ENCODE measurements around the gene MBD6. TPM values are rescaled to one million over a fixed set of nuclear protein-coding genes. Genes with fewer than 3 reads are reported as not detected.

Gene MBD6
- total and polyA plus RNA-seq, 2 of the 13 experiments (the other 11 are each of a cell fraction or from before 2014, with no cell fraction given): 4.1 to 5.9 TPM

GRCh38 chr12:57520053-57520818 lies 2.4 kb upstream of the MBD6 start, which contains the start of gene DDIT3 (continued):
- TF ChIP-seq ZNF232 (CRISPR knock-in tag; IDR thresholded peaks at IDR 0.05; ENCODE audit: borderline replicate concordance) (peak; percentile 80; the same call in 1 of the 2 replicates), ZNF253 (CRISPR knock-in tag; IDR thresholded peaks at IDR 0.05; ENCODE audit: borderline replicate concordance) (no peak), KLF6 (CRISPR knock-in tag; IDR thresholded peaks at IDR 0.05) (peak; percentile 66), ZNF781 (CRISPR knock-in tag; IDR thresholded peaks at IDR 0.05; ENCODE audit: borderline replicate concordance, not compliant biosample characterization) (peak; percentile 81), NFRKB (IDR thresholded peaks at IDR 0.05) (no peak), BATF2 (CRISPR knock-in tag; IDR thresholded peaks at IDR 0.05) (no peak), MYC (CRISPR knock-in tag; IDR thresholded peaks at IDR 0.05; ENCODE audit: borderline replicate concordance) (peak; percentile 60; the same call in 1 of the 2 replicates), GATA4 (IDR thresholded peaks at IDR 0.05; ENCODE audit: borderline replicate concordance, low read depth) (peak; percentile 90), MAFK (conservative IDR thresholded peaks at IDR 0.05 in 1 of 2, IDR thresholded peaks at IDR 0.05 in 1 of 2; ENCODE audit: low read length in 2 of 2) (no peak), ZSCAN29 (CRISPR knock-in tag; conservative IDR thresholded peaks at IDR 0.05) (peak; percentile 82; the same call in 1 of the 2 replicates), KDM1A (CRISPR knock-in tag; IDR thresholded peaks at IDR 0.05) (no peak), ZNF720 (CRISPR knock-in tag; IDR thresholded peaks at IDR 0.05) (no peak), NAIF1 (CRISPR knock-in tag; IDR thresholded peaks at IDR 0.05; ENCODE audit: borderline replicate concordance) (no peak), CBX5 (CRISPR knock-in tag; IDR thresholded peaks at IDR 0.05; ENCODE audit: borderline replicate concordance) (no peak)
- TF ChIP-seq, protein P1, sequence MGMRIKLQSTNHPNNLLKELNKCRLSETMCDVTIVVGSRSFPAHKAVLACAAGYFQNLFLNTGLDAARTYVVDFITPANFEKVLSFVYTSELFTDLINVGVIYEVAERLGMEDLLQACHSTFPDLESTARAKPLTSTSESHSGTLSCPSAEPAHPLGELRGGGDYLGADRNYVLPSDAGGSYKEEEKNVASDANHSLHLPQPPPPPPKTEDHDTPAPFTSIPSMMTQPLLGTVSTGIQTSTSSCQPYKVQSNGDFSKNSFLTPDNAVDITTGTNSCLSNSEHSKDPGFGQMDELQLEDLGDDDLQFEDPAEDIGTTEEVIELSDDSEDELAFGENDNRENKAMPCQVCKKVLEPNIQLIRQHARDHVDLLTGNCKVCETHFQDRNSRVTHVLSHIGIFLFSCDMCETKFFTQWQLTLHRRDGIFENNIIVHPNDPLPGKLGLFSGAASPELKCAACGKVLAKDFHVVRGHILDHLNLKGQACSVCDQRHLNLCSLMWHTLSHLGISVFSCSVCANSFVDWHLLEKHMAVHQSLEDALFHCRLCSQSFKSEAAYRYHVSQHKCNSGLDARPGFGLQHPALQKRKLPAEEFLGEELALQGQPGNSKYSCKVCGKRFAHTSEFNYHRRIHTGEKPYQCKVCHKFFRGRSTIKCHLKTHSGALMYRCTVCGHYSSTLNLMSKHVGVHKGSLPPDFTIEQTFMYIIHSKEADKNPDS (CRISPR knock-in tag; IDR thresholded peaks at IDR 0.05): peak; percentile 74; the same call in 1 of the 2 replicates
- TF ChIP-seq, protein P2, sequence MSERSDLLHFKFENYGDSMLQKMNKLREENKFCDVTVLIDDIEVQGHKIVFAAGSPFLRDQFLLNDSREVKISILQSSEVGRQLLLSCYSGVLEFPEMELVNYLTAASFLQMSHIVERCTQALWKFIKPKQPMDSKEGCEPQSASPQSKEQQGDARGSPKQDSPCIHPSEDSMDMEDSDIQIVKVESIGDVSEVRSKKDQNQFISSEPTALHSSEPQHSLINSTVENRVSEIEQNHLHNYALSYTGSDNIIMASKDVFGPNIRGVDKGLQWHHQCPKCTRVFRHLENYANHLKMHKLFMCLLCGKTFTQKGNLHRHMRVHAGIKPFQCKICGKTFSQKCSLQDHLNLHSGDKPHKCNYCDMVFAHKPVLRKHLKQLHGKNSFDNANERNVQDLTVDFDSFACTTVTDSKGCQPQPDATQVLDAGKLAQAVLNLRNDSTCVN (CRISPR knock-in tag; IDR thresholded peaks at IDR 0.05; ENCODE audit: borderline replicate concordance): 0 out of 2 replicates have a peak, but pooled peaks have one; percentile 30
- TF ChIP-seq, protein P3, sequence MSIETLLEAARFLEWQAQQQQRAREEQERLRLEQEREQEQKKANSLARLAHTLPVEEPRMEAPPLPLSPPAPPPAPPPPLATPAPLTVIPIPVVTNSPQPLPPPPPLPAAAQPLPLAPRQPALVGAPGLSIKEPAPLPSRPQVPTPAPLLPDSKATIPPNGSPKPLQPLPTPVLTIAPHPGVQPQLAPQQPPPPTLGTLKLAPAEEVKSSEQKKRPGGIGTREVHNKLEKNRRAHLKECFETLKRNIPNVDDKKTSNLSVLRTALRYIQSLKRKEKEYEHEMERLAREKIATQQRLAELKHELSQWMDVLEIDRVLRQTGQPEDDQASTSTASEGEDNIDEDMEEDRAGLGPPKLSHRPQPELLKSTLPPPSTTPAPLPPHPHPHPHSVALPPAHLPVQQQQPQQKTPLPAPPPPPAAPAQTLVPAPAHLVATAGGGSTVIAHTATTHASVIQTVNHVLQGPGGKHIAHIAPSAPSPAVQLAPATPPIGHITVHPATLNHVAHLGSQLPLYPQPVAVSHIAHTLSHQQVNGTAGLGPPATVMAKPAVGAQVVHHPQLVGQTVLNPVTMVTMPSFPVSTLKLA (IDR thresholded peaks at IDR 0.05): peak; percentile 71
- TF ChIP-seq, protein P4, sequence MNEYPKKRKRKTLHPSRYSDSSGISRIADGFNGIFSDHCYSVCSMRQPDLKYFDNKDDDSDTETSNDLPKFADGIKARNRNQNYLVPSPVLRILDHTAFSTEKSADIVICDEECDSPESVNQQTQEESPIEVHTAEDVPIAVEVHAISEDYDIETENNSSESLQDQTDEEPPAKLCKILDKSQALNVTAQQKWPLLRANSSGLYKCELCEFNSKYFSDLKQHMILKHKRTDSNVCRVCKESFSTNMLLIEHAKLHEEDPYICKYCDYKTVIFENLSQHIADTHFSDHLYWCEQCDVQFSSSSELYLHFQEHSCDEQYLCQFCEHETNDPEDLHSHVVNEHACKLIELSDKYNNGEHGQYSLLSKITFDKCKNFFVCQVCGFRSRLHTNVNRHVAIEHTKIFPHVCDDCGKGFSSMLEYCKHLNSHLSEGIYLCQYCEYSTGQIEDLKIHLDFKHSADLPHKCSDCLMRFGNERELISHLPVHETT (CRISPR knock-in tag; conservative IDR thresholded peaks at IDR 0.05): peak; percentile 91; the same call in 1 of the 2 replicates
- TF ChIP-seq, protein P5, sequence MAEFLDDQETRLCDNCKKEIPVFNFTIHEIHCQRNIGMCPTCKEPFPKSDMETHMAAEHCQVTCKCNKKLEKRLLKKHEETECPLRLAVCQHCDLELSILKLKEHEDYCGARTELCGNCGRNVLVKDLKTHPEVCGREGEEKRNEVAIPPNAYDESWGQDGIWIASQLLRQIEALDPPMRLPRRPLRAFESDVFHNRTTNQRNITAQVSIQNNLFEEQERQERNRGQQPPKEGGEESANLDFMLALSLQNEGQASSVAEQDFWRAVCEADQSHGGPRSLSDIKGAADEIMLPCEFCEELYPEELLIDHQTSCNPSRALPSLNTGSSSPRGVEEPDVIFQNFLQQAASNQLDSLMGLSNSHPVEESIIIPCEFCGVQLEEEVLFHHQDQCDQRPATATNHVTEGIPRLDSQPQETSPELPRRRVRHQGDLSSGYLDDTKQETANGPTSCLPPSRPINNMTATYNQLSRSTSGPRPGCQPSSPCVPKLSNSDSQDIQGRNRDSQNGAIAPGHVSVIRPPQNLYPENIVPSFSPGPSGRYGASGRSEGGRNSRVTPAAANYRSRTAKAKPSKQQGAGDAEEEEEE (CRISPR knock-in tag; IDR thresholded peaks at IDR 0.05; ENCODE audit: borderline replicate concordance): no peak

Measured in HepG2 (cell line).